GM03348 (cell line): ENCODE measurements around the gene CBR3.
"Not testable (repeated sequence)": the region's sequence is repeated elsewhere in the genome, so short reads cannot be mapped to it uniquely, and the experiment has no call there.

ENCODE experiments used
- DNase-seq: peaks from one replicate; pipeline ENCODE4 v3.0.0; 2012; ENCODE audit warnings: low spot score

Gene CBR3

DNA sequence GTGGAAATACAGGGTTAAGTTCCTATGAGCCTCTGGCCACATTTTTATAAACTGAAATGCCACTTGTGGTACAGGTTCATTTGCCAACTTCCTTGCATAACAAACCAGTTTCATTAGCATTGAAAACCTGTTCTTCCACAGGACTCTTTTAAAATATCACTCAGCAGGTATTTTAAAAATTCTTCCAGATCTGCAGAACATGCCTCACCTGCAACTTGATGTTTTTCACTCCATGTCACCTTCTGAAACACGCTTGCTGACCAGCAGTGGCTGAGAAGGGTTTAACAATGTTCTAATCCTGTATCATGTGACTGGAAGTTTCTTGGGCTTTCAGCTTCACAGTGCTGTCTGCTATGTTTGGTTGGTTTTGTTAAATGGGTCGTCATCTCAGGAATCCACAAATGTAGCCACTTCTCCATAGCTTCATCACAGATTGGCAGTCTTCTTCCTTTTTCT is 17.6 kb upstream of the CBR3 start:
- DNase-seq, result no peak

DNA sequence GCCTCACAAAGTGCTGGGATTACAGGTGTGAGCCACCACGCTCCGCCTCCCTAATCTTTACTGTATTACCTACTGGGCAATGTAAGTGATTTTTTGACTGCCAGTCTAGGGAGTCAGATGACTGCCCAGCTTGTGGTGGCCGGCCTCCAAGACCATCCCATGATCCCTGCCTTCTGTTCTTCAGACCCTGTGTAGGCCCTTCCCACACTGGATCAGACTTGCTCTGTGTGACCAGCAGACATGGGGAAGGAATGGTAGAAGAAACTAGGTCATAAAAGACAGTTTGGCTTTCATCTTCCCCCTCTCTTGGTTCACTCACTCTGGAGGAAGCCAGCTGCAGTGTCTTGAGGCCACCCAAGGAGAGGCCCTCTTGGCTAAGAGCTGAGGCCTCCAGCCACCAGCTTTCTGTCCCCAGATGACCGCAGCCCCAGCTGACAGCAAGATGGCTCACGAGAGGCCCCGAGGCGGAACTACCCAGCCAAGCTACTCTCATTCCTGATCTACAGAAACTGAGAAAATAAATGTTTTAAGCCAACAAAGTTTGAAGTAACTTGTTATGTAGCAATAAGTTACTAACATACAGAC is 14.5 kb upstream of the CBR3 start:
- peak; percentile 18 for DNase-seq

DNA sequence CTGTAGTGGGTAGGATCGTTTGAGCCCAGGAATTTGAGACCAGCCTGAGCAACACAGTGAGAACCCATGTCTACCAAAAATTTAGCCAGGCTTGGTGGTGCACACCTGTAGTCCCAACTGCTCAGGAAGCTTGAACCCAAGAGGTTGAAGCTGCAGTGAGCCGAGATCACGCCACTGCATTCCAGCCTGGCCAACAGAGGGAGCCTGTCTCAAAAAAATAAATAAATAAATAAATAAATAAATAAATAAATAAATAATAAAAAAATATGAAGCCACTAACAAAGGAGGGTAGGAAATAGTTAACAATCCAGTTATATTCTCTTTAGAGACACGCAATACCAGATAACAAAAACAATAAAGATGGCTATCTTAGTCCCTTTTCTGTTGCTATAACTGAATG is 11.9 kb upstream of the CBR3 start:
- DNase-seq, result no peak

DNA sequence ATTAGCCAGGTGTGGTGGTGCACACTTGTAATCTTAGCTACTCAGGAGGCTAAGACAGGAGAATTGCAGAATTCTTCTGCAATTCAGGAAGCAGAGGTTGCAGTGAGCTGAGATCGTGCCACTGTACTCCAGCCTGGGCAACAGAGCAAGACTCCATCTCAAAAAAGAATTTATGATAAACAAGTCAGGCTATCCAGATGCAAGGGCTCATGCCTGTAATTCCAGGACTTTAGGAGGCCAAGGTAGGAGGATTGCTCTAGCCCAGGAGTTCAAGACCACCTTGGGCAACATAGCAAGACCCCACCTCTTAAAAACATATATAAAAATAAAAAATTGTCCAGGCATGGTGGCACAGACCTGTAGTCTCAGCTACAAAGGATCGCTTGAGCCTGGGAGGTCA is 10.5 kb upstream of the CBR3 start:
- DNase-seq, result no peak

DNA sequence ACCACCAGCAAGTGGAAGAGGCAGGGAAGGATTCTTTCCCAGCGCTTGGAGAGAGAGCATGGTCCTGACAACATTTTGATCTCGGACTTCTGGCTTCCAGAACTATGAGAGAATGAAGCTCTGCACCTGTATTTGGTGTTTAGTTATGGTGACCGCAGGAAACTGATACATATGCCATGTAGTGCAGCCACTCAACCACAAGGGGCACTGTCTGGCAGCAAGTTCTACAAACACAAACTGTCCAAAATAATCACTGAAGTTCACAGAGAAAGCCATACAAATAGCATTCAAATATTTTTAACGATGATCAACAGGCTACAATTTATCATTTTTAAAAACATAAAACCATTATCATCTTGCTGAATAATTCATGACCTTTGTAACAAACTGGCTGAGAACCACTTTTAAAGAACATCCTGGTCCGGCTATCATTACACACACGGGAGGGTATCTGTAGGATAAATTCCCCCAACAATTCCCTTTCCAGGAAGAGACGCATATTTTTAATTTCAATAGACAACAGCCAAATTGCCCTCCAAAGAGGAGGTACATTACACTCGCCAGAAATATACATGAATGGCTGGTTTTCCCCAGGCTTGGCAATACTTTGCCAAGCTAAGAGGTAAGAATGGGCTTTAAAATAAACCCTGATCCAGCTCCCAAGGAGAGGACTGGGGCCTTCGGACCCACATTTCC is 9.2 kb upstream of the CBR3 start:
- DNase-seq, result peak; percentile 66

DNA sequence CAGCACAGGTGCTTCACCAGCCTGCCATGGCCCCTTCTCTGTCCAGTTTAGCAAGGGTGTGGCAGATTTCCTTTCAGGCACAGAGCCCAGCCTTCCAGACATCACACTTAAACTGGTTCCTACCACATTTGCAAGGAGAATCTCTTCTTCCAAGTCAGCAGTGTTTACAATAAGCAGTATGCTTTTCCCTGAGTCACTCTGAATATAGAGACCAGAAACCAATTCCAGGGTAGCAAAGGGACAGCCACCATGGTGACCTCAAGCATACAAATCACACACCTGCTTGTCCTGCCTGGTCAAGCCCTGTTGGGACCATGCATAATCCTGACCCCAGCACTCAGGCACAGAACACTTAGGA is 8.7 kb upstream of the CBR3 start:
- DNase-seq, result no peak

DNA sequence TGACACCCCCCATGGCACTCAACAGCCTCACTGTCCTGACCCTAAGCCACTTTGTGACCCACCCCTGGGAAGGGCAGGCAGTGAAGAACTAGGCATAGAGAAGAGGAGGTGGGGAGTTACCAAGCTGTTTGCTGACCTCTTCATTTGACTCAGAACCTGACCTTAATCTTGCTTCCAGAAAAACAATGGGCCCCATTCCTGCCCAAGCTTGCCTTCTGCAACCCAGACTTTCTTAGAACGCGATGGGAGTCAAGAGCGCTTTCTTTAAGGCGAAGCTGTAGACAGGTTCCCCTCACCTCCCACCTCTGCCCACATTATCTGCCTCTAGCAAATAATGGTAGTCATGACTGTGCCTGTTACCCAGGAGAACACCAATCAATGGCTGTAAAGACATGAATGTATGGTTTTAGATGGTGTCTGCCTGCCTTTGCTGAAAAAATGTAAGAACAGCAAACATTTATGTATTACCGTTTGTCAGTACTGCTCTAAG is 8.2 kb upstream of the CBR3 start:
- DNase-seq, result no peak

DNA sequence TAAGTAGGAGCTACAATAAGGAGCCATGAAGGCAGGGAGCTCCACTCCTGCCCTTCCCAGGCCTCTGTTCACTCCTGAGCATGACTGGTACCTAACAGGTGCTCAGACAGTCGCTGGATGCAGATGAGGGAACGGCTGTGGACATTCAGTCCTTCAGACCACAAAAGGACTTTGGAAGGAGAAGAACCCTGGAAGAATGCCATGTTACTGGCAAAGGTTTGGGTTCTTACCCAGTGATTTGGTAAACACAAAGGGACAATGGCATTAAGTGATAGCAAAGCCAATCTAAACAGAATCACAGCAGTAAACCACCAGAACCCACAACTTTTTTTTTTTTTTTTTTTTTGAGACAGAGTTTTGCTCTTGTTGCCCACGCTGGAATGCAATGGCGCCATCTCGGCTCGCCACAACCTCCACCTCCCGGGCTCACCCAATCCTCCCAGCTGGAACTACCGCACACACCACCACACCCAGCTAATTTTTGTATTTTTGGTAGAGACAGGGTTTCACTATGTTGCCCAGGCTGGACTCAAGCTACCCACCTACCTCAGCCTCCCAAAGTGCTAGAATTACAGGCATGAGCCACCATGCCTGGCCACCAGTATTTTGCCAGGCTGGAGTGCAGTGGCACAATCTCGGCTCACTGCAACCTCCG is 7.5 kb upstream of the CBR3 start:
- no peak for DNase-seq

DNA sequence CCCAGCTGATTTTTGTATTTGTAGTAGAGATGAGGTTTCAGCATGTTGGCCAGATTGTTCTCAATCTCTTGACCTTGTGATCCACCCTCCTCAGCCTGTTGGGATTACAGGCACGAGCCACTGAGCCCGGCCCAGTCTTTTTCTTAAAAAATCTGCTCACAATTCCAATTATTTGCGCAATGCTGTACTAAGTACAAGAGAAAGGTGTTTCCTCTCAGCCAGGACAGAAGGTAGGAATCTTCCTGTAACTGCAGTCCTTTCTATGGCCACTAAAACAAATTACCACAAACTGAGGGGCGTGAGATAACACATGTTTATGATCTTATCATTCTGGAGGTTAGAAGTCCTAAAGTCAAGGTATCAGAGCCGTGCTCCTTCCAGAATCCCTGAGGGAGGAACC is 6.9 kb upstream of the CBR3 start:
- no peak for DNase-seq

DNA sequence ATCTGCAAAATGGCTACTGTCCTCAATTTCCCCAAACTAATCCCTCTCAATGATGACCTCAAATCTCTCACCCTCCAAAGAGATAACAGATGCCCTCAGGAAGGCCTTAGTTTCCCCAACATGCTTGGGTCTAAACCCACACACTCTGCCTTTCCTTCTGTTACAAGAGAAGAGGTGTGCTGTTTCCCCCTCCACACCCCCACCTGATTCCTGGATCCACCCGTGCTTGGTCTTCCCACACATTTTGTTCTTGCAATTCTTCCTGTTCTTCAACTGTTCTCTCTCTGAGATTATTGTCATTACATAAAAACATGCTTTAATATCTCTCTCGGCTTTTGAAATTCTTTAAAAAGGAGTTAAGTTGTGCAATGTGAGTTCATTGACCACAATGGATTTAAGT is 5.7 kb upstream of the CBR3 start:
- no peak for DNase-seq

DNA sequence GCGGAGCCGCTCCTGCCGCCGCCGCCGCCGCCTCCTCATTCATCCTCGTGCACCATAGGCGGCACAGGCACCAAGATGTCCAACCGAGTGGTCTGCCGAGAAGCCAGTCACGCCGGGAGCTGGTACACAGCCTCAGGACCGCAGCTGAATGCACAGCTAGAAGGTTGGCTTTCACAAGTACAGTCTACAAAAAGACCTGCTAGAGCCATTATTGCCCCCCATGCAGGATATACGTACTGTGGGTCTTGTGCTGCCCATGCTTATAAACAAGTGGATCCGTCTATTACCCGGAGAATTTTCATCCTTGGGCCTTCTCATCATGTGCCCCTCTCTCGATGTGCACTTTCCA is 4.5 kb upstream of the CBR3 start:
- DNase-seq, result not testable (repeated sequence)

DNA sequence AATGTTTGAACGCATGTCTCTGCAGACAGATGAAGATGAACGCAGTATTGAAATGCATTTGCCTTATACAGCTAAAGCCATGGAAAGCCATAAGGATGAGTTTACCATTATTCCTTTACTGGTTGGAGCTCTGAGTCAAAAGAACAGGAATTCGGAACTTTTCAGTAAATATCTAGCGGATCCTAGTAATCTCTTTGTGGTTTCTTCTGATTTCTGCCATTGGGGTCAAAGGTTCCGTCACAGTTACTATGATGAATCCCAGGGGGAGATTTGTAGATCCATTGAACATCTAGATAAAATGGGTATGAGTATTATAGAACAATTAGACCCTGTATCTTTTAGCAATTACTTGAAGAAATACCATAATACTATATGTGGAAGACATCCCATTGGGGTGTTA is 4.0 kb upstream of the CBR3 start:
- not testable (repeated sequence) for DNase-seq

DNA sequence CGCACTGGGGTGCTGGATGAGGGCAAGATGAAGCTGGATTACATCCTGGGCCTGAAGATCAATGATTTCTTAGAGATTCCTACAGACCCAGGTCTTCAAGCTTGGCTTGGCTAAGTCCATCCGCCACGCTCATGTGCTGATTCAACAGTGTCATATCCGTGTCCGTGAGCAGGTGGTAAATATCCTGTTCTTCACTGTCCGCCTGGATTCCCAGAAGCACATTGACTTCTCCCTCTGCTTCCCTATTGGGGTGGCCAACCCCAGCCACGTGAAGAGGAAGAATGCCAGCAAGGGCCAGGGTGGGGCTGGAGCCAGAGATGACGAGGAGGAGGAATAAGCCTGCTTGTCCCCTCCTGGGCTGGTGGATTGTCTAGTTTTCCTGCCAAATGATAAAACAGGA is 2.2 kb upstream of the CBR3 start:
- DNase-seq, result no peak

DNA sequence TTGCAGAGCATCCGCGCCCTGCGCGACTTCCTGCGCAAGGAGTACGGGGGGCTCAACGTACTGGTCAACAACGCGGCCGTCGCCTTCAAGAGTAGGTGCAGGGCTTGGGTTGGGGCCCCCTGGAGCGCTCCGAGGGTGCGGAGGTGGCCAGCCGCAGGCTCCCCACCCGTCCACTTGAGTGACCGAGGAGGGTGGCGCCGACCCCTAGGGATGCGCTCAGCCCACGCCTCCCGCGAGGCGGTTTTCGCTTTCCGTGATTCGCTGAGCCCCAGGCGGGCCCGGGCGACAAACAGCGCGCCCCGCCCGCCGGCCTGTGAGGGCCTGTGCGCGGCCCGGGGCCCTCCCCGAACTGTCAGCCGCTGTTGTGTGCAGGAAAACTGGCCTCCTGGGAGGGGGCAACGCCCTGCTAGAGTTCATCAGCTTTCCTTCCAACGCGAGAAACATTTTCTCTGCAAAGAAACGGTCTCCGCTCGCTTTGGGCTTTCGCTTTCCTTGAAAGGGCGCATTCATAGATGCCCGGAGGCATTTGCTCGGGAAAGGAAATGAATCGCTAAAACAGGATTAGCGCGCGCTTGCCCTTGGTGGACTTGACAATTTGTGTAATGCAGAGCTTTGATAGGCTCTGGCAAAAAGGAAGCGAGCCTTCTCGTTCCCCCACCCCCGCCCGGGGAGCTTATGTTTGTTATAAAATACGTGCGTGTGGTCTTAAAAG is 668 bp downstream of the CBR3 start:
- DNase-seq, result peak; percentile 89

DNA sequence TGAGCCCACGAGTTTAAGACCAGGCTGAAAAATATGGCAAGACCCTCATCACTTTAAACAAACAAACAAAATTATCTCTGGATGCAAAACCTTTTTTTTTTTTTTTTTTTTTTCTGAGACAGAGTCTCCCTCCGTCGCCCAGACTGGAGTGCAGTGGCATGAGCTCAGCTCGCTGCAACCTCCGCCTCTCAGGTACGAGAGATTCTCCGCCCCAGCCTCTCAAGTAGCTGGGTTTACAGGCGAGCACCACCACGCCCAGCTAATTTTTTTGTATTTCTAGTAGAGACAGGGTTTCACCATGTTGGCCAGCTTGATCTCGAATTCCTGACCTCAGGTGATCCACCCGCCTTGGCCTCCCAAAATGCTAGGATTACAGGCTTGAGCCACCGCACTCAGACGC is 4.9 kb downstream of the CBR3 start:
- DNase-seq, result not testable (repeated sequence)

DNA sequence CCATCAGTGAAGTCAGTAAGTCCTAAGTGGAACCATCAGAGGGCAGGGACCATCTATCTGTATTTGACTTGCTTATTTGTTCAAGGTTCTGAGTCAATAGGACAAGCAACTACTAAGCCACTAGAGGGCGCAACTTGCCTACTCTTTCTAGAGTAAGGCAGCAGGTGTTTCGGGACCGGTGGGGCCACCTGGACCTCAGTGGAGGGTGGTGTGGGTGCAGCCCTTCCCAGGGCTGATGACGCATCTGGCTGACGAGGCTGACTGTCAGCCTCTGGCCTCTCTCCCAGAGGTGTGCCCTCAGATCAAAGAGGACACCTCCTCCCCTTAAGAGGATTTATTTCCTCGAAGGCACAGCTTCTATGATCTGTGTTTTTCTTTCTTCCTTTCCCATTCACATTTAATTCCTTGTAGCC is 6.6 kb downstream of the CBR3 start:
- peak; percentile 65 for DNase-seq

DNA sequence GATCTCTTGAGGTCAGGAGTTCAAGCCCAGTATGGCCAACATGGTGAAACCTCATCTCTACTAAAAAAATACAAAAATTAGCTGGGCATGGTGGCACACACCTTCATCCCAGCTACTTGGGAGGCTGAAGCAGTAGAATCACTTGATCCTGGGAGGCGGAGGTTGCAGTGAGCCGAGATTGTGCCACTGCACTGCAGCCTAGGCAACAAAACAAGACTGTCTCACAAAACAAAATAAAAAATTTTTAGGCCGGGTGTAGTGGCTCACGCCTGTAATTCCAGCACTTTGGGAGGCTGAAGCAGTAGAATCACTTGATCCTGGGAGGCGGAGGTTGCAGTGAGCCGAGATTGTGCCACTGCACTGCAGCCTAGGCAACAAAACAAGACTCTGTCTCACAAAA is 9.4 kb downstream of the CBR3 start:
- not testable (repeated sequence) for DNase-seq

DNA sequence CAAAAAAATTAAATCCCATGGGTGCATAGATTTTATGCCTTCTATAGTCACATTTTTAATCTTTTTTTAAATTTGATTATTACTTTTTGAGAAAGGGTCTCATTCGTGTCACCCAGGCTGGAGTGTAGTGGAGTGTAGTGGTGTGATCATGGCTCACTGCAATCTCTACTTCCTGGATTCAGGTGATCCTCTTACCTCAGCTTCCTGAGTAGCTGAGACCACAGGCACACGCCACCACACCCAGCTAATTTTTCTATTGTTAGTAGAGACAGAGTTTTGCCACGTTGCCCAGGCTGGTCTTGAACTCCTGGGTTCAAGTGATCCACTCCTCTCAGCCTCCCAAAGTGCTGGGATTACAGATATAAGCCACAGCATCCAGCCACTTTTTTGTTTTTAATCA is 10.4 kb downstream of the CBR3 start:
- no peak for DNase-seq

DNA sequence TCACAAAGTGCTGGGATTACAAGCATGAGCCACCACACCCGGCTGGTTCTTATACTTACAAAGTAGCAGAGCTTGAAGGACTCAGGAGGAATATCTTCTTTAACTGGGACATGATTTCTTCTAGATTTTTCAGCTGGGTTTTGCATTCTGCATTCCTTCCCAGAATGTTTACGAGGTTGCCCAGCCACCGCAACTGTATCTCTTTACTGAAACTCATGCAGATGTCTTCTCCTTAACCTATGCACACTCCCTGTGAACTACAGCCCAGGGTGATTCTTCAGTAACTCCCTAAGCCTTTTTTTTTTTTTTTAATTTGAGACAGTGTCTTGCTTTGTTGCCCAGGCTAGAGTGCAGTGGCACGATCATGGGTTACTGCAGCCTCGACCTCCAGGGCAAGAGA is 13.0 kb downstream of the CBR3 start:
- DNase-seq, result no peak

DNA sequence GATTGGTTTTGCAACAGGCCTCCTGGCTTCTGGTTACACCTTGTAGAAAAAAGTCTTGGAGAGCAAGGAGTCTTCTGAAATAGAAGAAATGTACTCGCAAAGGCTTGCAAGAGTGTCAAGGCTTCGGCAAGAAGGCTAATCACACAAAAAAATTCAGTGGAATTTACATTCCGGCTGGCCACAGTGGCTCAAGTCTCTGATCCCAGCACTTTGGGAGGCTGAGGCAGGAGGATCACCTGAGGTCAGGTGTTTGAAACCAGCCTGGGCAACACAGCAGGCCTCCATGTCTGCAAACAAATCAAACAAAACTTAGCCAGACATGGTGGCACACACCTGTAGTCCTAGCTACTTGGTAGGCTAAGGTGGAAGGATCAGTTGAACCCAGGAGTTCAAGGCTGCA is 14.0 kb downstream of the CBR3 start:
- DNase-seq, result no peak

DNA sequence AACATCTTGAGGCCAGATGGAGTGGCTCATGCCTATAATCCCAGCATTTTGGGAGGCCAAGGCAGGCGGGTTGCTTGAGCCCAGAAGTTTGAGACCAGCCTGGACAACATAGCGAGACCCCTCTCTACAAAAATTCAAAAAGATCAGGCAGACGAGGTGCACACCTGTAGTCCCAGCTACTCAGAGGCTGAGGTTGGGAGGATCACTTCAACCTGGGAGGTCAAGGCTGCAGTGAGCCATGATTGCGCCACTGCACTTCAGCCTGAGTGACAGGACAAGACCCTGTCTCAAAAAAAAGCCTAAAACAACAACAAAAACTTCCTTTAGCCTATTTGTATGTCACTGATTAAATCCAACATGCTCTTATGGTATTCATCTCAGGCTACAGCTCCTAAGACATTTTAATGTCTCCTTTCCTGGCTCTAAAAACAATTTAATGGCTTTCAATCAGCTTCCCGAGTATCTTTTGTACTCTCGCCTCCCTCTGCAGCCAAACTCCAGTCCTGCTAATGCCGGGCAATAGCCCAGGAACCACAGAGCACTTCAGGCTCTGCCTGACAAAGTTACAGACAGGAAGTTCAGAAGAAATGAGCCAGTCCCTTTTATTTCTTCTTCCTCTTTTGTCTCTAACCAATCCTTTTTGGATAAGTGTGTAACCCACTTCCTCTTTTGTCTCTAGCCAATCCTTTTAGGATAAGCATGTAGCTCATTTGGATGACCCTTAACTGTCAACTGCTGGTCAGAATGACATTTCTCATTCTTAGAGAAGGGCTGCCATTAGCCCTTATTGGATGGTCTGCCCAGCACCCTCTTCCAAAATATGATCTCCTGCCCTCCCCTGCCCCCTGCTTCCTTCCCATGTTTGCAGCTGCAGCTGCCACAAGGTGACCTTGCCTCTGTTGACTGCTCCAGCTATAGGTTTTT is 15.2 kb downstream of the CBR3 start:
- peak; percentile 71 for DNase-seq
